ENCODE measurements around the gene RTN4IP1. TPM values are rescaled to one million over a fixed set of nuclear protein-coding genes. Genes with fewer than 3 reads are reported as not detected.

RTN4IP1 gene
- total and polyA plus RNA-seq, 2 of the 13 experiments (the other 11 are each of a cell fraction or from before 2014, with no cell fraction given) = 5.5 to 17.2 TPM

DNA sequence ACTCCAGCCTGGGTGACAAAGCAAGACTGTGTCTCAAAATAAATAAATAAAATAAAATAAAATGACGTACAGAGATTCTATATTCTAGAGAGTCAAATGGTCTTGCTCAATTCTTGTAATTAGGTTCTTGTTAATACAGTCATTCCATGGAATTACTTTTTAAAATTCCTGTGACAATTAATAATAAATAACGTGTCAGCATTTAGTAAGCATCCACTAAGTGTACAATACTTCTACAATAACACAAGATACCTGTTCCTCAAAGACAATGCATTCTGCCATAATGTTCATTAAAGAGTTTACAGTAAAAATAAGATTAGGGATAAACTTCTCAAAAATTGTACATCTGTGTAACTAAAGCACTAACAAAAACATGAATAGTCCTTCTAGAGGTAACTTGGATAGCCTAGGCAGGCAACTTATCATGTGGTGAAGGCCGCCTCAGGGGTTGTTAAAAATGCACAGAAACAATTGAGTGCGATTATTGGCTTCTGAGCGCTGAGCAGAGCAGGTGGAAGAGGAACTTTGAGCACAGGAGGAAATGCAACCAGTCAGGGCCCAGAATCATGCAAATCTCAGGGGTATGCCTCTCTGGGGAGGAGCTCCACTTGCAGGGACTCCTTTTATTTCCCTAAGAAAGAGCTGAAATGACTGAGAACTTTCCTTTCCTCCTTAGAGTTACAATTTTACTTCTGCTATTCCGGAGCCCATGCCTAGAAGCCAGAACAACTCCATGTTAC lies 37.2 kb upstream of the RTN4IP1 start:
- no peaks in the 10 kb centered on the region for H3K79me2 ChIP-seq (ENCODE audit: insufficient read depth, low read length)
- no peak overlapping the region for H3K4me2 ChIP-seq (ENCODE audit: low read depth, low read length)
- H3K9me3 ChIP-seq (ENCODE audit: low read length) = no peaks in the 10 kb centered on the region
- CTCF ChIA-PET (ENCODE audit: low intra/inter-chr PET ratio, low total read pairs) = no interaction called here
- no peaks in the 10 kb centered on the region for H4K20me1 ChIP-seq (ENCODE audit: insufficient read depth, low read length)
- in situ Hi-C loops (cut with HindIII; ENCODE audit: extremely low pct_ligation_motif_present, low pct_unique_long_range_greater_than_20kb) (no loop called here), intact Hi-C loops (cut with micrococcal nuclease; ENCODE audit: unreplicated experiment) (no loop called here)
- H3K36me3 ChIP-seq (replicated peaks in 1 of 2; ENCODE audit: control insufficient read depth in 1 of 2, insufficient read depth in 2 of 2, low read length in 2 of 2) = peaks cover 3 to 11% of the 10 kb centered on the region in 2 experiments; a peak in 3 of 5 replicates
- no peak overlapping the region for H3K27ac ChIP-seq (ENCODE audit: extremely low read length, insufficient read depth, low read length)
- H2AFZ ChIP-seq (ENCODE audit: low read length) = no peak overlapping the region
- POLR2A ChIA-PET = no interaction called here
- no peaks in the 10 kb centered on the region for H3K4me1 ChIP-seq (ENCODE audit: insufficient read depth, low read length)
- FAIRE-seq = no peak
- no peak for DNase-seq (ENCODE audit: low spot score)
- H3K9ac ChIP-seq (ENCODE audit: insufficient read depth, low read depth, low read length) = no peak overlapping the region
- H3K4me3 ChIP-seq (replicated peaks in 1 of 3; ENCODE audit: insufficient read depth in 1 of 3, low read depth in 2 of 3, low read length in 3 of 3) = no peak overlapping the region
- 92% methylated on average over 6 of the region's 6 CpGs for WGBS (ENCODE audit: low lambda C conversion rate)
- no peak for ATAC-seq
- BruUV-seq (replicated peaks) = no TSS peak
- H3K27me3 ChIP-seq (ENCODE audit: control insufficient read depth in 1 of 2, insufficient read depth in 2 of 2, low read length in 2 of 2) = no peaks in the 10 kb centered on the region
- TF ChIP-seq JUNB (CRISPR knock-in tag; IDR thresholded peaks at IDR 0.05; ENCODE audit: borderline replicate concordance) = no peak
- TF ChIP-seq ARNT (IDR thresholded peaks at IDR 0.05) = no peak
- peak in 1 of 2 experiments; percentile 42; a peak in 2 of 4 replicates for TF ChIP-seq MAFK (conservative IDR thresholded peaks at IDR 0.05 in 1 of 2, IDR thresholded peaks at IDR 0.05 in 1 of 2; ENCODE audit: low read length in 2 of 2)

GRCh38 chr6:106662458-106662857 lies 33.2 kb upstream of the RTN4IP1 start:
- no peak overlapping the region for H3K9ac ChIP-seq (ENCODE audit: insufficient read depth, low read depth, low read length)
- no peak overlapping the region for H2AFZ ChIP-seq (ENCODE audit: low read length)
- H3K27ac ChIP-seq (ENCODE audit: extremely low read length, insufficient read depth, low read length) = no peak overlapping the region
- H3K79me2 ChIP-seq (ENCODE audit: insufficient read depth, low read length) = no peaks in the 10 kb centered on the region
- H3K36me3 ChIP-seq (replicated peaks in 1 of 2; ENCODE audit: control insufficient read depth in 1 of 2, insufficient read depth in 2 of 2, low read length in 2 of 2) = peaks cover 4 to 22% of the 10 kb centered on the region in 2 experiments; a peak in 4 of 5 replicates
- no peak overlapping the region for H3K4me3 ChIP-seq (replicated peaks in 1 of 3; ENCODE audit: insufficient read depth in 1 of 3, low read depth in 2 of 3, low read length in 3 of 3)
- WGBS (ENCODE audit: low lambda C conversion rate) = 98% methylated on average over 2 of the region's 2 CpGs
- no peaks in the 10 kb centered on the region for H3K27me3 ChIP-seq (ENCODE audit: control insufficient read depth in 1 of 2, insufficient read depth in 2 of 2, low read length in 2 of 2)
- in situ Hi-C loops (cut with HindIII; ENCODE audit: extremely low pct_ligation_motif_present, low pct_unique_long_range_greater_than_20kb) (no loop called here), intact Hi-C loops (cut with micrococcal nuclease; ENCODE audit: unreplicated experiment) (no loop called here)
- ChIA-PET CTCF (ENCODE audit: low intra/inter-chr PET ratio, low total read pairs) (no interaction called here), POLR2A (no interaction called here)
- H3K4me2 ChIP-seq (ENCODE audit: low read depth, low read length) = no peak overlapping the region
- FAIRE-seq (no peak), DNase-seq (ENCODE audit: low spot score) (no peak), ATAC-seq (no peak)
- BruUV-seq (replicated peaks) = no TSS peak
- no peaks in the 10 kb centered on the region for H4K20me1 ChIP-seq (ENCODE audit: insufficient read depth, low read length)
- H3K4me1 ChIP-seq (ENCODE audit: insufficient read depth, low read length) = no peaks in the 10 kb centered on the region
- H3K9me3 ChIP-seq (ENCODE audit: low read length) = peaks cover 8% of the 10 kb centered on the region; the same call in 1 of the 2 replicates
- TF ChIP-seq NFATC3 (CRISPR knock-in tag; IDR thresholded peaks at IDR 0.05) = no peak
- TF ChIP-seq ZMYM4 (CRISPR knock-in tag; IDR thresholded peaks at IDR 0.05) = no peak
- TF ChIP-seq ZNF343 (CRISPR knock-in tag; IDR thresholded peaks at IDR 0.05) = no peak
- TF ChIP-seq ZSCAN21 (CRISPR knock-in tag; IDR thresholded peaks at IDR 0.05; ENCODE audit: borderline replicate concordance) = no peak
- no peak for TF ChIP-seq KLF15 (CRISPR knock-in tag; IDR thresholded peaks at IDR 0.05; ENCODE audit: borderline replicate concordance)
- TF ChIP-seq ATF1 (CRISPR knock-in tag; IDR thresholded peaks at IDR 0.05) = no peak
- no peak for TF ChIP-seq ZNF264 (CRISPR knock-in tag; IDR thresholded peaks at IDR 0.05)
- no peak for TF ChIP-seq POLR2AphosphoS2 (IDR thresholded peaks at IDR 0.05; ENCODE audit: low read depth, low read length)
- TF ChIP-seq ZNF605 (CRISPR knock-in tag; IDR thresholded peaks at IDR 0.05) = no peak
- TF ChIP-seq ATRX (CRISPR knock-in tag; IDR thresholded peaks at IDR 0.05; ENCODE audit: borderline replicate concordance) = no peak
- no peak for TF ChIP-seq ZNF143 (CRISPR knock-in tag; IDR thresholded peaks at IDR 0.05)
- no peak for TF ChIP-seq PAF1 (CRISPR knock-in tag; IDR thresholded peaks at IDR 0.05)
- no peak for TF ChIP-seq ZFP41 (CRISPR knock-in tag; IDR thresholded peaks at IDR 0.05; ENCODE audit: borderline replicate concordance)
- no peak for TF ChIP-seq POLR2AphosphoS5 (IDR thresholded peaks at IDR 0.05; ENCODE audit: low read depth, low read length)
- no peak for TF ChIP-seq RBM39 (IDR thresholded peaks at IDR 0.05; ENCODE audit: low read depth, low read length, poor library complexity, severe bottlenecking)
- TF ChIP-seq, protein P1, sequence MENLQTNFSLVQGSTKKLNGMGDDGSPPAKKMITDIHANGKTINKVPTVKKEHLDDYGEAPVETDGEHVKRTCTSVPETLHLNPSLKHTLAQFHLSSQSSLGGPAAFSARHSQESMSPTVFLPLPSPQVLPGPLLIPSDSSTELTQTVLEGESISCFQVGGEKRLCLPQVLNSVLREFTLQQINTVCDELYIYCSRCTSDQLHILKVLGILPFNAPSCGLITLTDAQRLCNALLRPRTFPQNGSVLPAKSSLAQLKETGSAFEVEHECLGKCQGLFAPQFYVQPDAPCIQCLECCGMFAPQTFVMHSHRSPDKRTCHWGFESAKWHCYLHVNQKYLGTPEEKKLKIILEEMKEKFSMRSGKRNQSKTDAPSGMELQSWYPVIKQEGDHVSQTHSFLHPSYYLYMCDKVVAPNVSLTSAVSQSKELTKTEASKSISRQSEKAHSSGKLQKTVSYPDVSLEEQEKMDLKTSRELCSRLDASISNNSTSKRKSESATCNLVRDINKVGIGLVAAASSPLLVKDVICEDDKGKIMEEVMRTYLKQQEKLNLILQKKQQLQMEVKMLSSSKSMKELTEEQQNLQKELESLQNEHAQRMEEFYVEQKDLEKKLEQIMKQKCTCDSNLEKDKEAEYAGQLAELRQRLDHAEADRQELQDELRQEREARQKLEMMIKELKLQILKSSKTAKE (CRISPR knock-in tag; IDR thresholded peaks at IDR 0.05; ENCODE audit: borderline replicate concordance) = no peak

Data from HepG2 (cell line).